Stimulated activated naive B cell treated with anti-CD40 and anti-IgM and Interleukin-4, amounts not matched to agents 10 μg/mL and 1 μg/mL and 100 μg/mL, for 72 hours (primary cell): Measurements from ENCODE around the gene FAM200B.
"Not testable (repeated sequence)": the region's sequence is repeated elsewhere in the genome, so short reads cannot be mapped to it uniquely, and the experiment has no call there.

ENCODE experiments used
- ATAC-seq, 2 donors: fragments of 150-1000 bp; cut with Tn5 transposase; replicated peaks; 2 replicates each; pipeline ENCODE4 v1.10.0; 2021; ENCODE audit warnings: moderate library complexity in 1 of 2
- DNase-seq: peaks from one replicate; pipeline ENCODE4 v3.0.0; 2021
- H3K27ac Mint-ChIP-seq: one replicate; pipeline ENCODE4 v1.8.0; 2022; ENCODE audit warnings: mild to moderate bottlenecking, mixed read lengths
- H3K27me3 Mint-ChIP-seq, 2 donors: one replicate each; pipeline ENCODE4 v1.8.0; 2022; ENCODE audit warnings: mixed read lengths in 2 of 2
- H3K36me3 Mint-ChIP-seq, 2 donors: one replicate each; pipeline ENCODE4 v1.8.0; 2022; ENCODE audit warnings: mixed read lengths in 2 of 2, mild to moderate bottlenecking in 1 of 2
- H3K4me1 Mint-ChIP-seq, 2 donors: one replicate each; pipeline ENCODE4 v1.8.0; 2022; ENCODE audit warnings: mixed read lengths in 2 of 2, mild to moderate bottlenecking in 1 of 2
- H3K4me3 Mint-ChIP-seq, 2 donors: one replicate each; pipeline ENCODE4 v1.8.0; 2022; ENCODE audit warnings: mild to moderate bottlenecking in 2 of 2, mixed read lengths in 2 of 2, moderate library complexity in 1 of 2
- H3K9me3 Mint-ChIP-seq, 2 donors: one replicate each; pipeline ENCODE4 v1.8.0; 2022; ENCODE audit warnings: mixed read lengths in 2 of 2, mild to moderate bottlenecking in 1 of 2

FAM200B gene

DNA sequence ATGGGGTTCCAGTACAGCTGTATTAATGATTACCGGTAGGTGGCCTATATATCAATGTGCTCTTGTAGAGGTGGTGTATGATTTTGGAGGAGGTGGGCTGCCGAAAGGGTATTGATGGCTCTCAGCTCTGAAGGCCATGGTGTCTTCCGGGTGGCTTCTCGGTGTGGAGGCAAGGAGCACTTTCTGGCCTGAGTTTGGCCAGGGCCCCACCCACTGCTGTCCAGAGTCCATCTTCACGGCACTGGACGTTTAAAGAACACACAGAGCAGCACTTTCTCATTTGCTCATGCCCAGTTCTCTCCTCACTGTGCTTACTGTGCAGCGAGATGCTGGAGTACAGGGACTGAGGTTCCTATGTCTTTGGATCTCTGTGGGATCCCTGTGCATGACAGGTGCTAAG is 37.3 kb downstream of the FAM200B start:
- no peaks in the 10 kb centered on the region for H3K9me3 Mint-ChIP-seq
- H3K4me1 Mint-ChIP-seq = no peaks in the 10 kb centered on the region
- H3K27ac Mint-ChIP-seq = no peak overlapping the region
- no peaks in the 10 kb centered on the region for H3K27me3 Mint-ChIP-seq
- H3K36me3 Mint-ChIP-seq = no peaks in the 10 kb centered on the region
- no peak for ATAC-seq
- H3K4me3 Mint-ChIP-seq = no peak overlapping the region
- no peak for DNase-seq

DNA sequence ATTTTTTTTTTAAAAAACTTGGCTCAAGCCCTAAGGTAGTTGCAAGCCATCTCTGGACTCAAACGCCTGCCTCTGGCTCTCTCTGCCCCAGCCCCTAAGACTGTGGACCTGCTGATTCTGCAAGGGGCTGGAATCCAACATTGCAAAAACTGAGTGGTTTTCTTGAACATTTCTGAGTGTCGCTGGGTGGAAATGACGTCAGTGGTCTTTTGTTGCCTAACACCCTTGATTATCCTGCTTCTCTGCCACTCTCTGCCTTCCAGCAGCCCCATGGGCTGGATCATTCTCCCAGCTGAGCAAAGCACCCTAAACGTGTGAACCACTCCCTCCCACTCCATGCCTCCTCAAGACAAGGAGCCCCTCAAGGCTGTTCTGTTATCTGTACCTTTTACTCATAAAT is 37.9 kb downstream of the FAM200B start:
- Mint-ChIP-seq H3K4me1 (no peaks in the 10 kb centered on the region), H3K9me3 (no peaks in the 10 kb centered on the region), H3K4me3 (no peak overlapping the region), H3K36me3 (no peaks in the 10 kb centered on the region), H3K27me3 (no peaks in the 10 kb centered on the region), H3K27ac (no peak overlapping the region)
- no peak for DNase-seq
- no peak for ATAC-seq

DNA sequence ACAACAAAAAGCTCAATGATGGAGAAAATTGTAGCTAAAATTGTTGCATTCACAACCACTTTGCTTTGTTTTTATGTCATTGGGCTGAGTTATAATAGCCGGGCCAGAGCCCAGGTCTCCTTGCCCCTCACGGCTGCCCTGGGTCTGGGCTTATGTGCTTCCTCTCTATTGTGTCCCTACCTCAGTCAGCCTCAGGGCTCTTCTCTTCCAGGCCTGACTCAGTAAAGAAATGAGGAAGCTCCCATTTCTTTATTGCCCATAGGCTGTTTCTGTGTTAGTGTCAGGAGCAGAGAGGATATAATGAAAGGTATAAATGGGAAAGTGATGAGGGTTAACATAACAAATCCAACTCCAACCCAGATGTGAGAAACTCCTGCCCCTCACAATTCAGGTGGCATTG is 39.2 kb downstream of the FAM200B start:
- Mint-ChIP-seq H3K36me3 (no peaks in the 10 kb centered on the region), H3K27ac (no peak overlapping the region), H3K4me3 (no peak overlapping the region), H3K9me3 (no peaks in the 10 kb centered on the region), H3K4me1 (no peaks in the 10 kb centered on the region), H3K27me3 (no peaks in the 10 kb centered on the region)
- DNase-seq (no peak), ATAC-seq (no peak)

DNA sequence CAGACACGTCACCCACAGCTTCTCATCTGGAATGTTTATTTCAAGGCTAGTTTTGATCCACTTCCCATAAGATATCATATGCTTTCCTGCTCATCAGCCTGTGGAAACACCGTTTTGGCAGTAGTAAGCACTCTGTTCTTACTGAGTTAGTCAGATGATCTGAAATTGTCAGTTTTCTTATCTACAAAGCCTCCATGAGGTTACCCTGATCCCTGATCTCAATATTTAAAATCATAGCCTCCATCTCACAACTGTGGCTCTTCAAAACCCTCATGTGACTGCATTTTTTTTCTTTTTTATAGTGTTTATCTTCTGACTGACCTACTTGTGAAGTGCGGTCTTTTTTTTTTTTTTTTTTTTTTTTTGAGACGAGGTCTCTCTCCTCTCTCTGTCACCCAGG is 44.0 kb downstream of the FAM200B start:
- H3K27ac Mint-ChIP-seq = no peak overlapping the region
- no peaks in the 10 kb centered on the region for H3K27me3 Mint-ChIP-seq
- ATAC-seq (no peak), DNase-seq (no peak)
- no peaks in the 10 kb centered on the region for H3K9me3 Mint-ChIP-seq
- H3K4me3 Mint-ChIP-seq = no peak overlapping the region
- H3K36me3 Mint-ChIP-seq = no peaks in the 10 kb centered on the region
- no peaks in the 10 kb centered on the region for H3K4me1 Mint-ChIP-seq

DNA sequence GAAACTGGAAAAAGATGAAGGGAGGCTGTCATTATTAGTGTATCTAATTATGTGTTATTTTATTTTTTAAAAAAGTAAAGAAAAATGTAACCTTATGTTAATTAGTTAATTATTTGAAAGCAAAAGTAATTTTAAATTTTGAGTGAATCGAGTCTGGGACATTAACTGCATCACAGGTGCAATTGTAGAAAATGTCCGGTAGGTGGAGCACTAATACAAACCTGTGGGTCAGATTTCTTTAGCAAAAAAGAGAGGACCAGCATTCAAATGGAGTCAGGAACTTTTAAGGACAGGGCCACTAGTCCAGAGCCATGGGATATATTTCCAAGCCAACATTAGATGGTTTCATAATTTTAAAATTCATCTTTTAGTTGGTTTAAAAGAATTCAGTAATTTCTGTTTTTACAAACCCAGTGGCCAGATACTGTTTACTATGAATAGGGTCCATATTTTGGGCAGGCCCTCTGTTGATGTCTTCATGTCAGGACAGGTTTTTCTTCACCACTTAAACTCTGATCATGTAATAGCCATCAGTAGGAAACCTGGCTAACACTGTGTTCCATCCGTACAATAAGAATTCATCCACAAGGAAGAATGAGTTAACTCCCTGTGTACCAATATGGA is 48.4 kb downstream of the FAM200B start:
- no peaks in the 10 kb centered on the region for H3K36me3 Mint-ChIP-seq
- no peaks in the 10 kb centered on the region for H3K4me1 Mint-ChIP-seq
- peak in 1 of 2 donors; percentile 54 for ATAC-seq
- no peaks in the 10 kb centered on the region for H3K9me3 Mint-ChIP-seq
- no peak for DNase-seq
- H3K4me3 Mint-ChIP-seq = no peak overlapping the region
- H3K27ac Mint-ChIP-seq = no peak overlapping the region
- H3K27me3 Mint-ChIP-seq = peaks cover 0 to 8% of the 10 kb centered on the region in 2 donors

DNA sequence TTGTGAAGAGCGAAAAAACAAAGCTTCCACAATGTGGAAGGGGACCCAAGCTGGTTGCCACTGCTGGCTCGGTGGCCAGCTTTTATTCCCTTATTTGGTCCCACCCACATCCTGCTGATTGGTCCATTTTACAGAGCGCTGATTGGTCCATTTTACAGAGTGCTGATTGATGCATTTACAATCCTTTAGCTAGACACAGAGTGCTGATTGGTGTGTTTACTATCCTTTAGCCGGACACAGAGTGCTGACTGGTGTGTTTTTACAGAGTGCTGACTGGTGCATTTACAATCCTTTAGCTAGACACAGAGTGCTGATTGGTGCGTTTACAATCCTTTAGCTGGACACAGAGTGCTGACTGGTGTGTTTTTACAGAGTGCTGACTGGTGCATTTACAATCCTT is 51.4 kb downstream of the FAM200B start:
- not testable (repeated sequence) for H3K9me3 Mint-ChIP-seq, H3K27ac Mint-ChIP-seq, H3K36me3 Mint-ChIP-seq, ATAC-seq, H3K27me3 Mint-ChIP-seq, H3K4me3 Mint-ChIP-seq, DNase-seq
- peaks cover 2 to 15% of the 10 kb centered on the region in 2 donors for H3K4me1 Mint-ChIP-seq

DNA sequence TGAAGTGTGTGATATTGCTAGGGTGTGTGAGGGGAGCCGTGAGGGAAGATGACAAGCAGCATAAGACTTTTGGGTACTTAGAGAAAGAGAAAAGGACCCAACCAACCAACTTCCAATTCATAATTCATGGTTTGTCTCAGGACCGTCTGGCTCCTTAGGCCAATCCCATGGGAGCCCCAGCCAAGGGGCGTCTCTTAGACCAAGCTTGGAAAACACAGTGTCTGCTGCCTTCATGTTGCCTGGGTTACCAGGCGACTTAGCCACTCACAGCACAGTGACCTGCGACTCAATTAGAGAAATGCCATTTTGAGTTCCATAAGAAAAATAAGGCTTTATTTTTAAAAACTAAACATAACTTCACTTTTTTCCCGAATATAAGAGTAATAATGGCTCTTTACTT is 53.9 kb downstream of the FAM200B start:
- DNase-seq = no peak
- Mint-ChIP-seq H3K4me3 (no peak overlapping the region), H3K36me3 (peaks cover 0 to 4% of the 10 kb centered on the region in 2 donors), H3K9me3 (peaks cover 0 to 3% of the 10 kb centered on the region in 2 donors), H3K27me3 (peaks cover 0 to 8% of the 10 kb centered on the region in 2 donors), H3K27ac (no peak overlapping the region), H3K4me1 (peaks cover 5 to 33% of the 10 kb centered on the region in 2 donors)
- no peak for ATAC-seq

DNA sequence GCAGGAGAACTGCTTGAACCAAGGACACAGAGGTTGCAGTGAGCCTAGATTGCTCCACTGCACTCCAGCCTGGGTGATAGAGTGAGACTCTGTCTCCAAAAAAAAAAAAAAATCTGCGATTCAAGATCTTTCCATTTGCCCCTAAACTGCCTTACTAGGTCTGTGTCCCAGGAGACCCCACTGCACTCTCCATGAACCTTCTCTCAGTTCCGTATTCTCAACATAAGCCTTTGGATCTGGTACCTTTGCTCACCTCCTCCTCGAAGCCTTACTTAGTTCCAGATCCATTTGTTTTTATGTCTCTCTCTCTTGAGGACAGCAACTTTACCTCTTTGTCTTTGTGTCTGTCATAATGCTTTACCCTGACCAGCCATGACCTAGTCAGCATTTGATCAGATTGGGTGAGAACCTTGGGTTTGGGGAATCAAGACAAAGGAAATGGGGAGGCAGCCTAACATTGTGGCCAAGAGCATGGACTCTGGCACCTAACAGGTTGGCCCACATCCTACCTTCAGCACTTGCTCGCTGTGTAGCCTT is 55.0 kb downstream of the FAM200B start:
- H3K36me3 Mint-ChIP-seq = peaks cover 0 to 7% of the 10 kb centered on the region in 2 donors
- H3K4me1 Mint-ChIP-seq = peaks cover 5 to 33% of the 10 kb centered on the region in 2 donors
- ATAC-seq (peak in 1 of 2 donors; percentile 89), DNase-seq (no peak)
- no peak overlapping the region for H3K4me3 Mint-ChIP-seq
- peaks cover 2 to 3% of the 10 kb centered on the region in 2 donors for H3K9me3 Mint-ChIP-seq
- H3K27ac Mint-ChIP-seq = no peak overlapping the region
- H3K27me3 Mint-ChIP-seq = peaks cover 0 to 8% of the 10 kb centered on the region in 2 donors

DNA sequence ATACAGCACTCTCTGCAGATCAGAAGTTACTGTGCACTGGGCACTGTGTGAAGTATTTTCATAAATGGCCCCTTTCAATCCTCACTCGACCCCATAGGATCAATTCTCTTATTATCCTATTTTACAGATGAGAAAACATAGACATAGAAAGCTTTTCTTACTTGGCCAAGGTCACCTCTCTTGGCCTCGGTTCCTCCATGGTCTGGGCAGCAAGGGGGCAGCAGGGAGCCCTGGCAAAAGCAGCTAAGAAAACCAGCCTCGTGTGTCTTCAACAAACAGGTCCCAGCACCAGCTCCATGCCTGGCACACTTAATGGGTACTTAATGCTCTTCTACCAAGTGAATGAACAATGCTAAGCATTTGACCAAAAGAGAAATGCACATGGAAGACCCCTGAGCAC is 55.6 kb downstream of the FAM200B start:
- DNase-seq (no peak), ATAC-seq (no peak)
- H3K4me3 Mint-ChIP-seq = no peak overlapping the region
- H3K27me3 Mint-ChIP-seq = peaks cover 0 to 8% of the 10 kb centered on the region in 2 donors
- no peak overlapping the region for H3K27ac Mint-ChIP-seq
- H3K4me1 Mint-ChIP-seq = peaks cover 5 to 33% of the 10 kb centered on the region in 2 donors
- peaks cover 1 to 9% of the 10 kb centered on the region in 2 donors for H3K36me3 Mint-ChIP-seq
- H3K9me3 Mint-ChIP-seq = peaks cover 3 to 5% of the 10 kb centered on the region in 2 donors

DNA sequence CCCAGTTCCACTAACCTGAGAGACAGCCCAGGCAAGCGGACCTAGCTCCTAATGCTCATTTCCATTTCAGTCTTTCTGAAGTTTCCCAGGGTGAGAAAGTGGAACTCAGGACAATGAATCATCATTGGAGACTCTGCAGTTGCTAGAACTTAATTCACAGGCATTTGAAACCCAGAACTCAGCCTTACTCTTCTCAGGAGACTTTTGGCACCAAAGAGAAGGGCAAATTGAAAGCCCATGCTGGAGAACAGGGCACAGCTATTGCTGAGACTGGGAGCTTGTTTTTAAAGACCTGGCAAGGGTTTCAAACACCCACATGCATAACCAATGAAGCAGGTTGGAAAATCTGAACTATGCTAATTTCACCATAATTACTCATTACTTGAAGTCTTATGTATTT is 57.2 kb downstream of the FAM200B start:
- Mint-ChIP-seq H3K9me3 (peaks cover 10% of the 10 kb centered on the region in 2 donors), H3K27me3 (peaks cover 0 to 6% of the 10 kb centered on the region in 2 donors), H3K4me3 (no peak overlapping the region), H3K27ac (no peak overlapping the region), H3K4me1 (peaks cover 5 to 33% of the 10 kb centered on the region in 2 donors), H3K36me3 (peaks cover 5 to 15% of the 10 kb centered on the region in 2 donors)
- DNase-seq (no peak), ATAC-seq (peak; percentile 64 to 82)
